B cell (primary cell): Measurements from ENCODE around the gene SNX19. TPM values are rescaled to one million over a fixed set of nuclear protein-coding genes. Genes with fewer than 3 reads are reported as not detected.

Source experiments
- ATAC-seq: fragments of 200-7000 bp; cut with Tn5 transposase; one replicate; pipeline ENCODE4 v1.10.0; 2021; ENCODE audit warnings: low read depth, mild to moderate bottlenecking, moderate number of reproducible peaks, moderate library complexity
- CTCF ChIA-PET: fragments of 350-600 bp; sonication (Branson Sonifier 250); formaldehyde crosslinking; loops from one replicate; lab custom pipeline; 2021; ENCODE audit warnings: antibody characterized with exemption, inconsistent platforms; lab: Charles Lee
- POLR2A ChIA-PET: fragments of 350-600 bp; sonication (Branson Sonifier 250); formaldehyde crosslinking; loops from one replicate; lab custom pipeline; 2021; ENCODE audit warnings: antibody characterized with exemption; lab: Charles Lee
- DNase-seq: peaks from one replicate; pipeline ENCODE4 v3.0.0; 2013
- H2AFZ ChIP-seq: 2 replicates; pipeline ENCODE4 v1.6.1; 2012; ENCODE audit warnings: mild to moderate bottlenecking, low read depth, low read length; ENCODE audit not compliant: insufficient read depth, poor library complexity, severe bottlenecking
- H3K27ac ChIP-seq, 2 donors: 1 replicate in 1 of 2; 2 replicates in 1 of 2; pipeline ENCODE4 v1.5.1; 2012 to 2013; ENCODE audit warnings: low read length in 2 of 2, mild to moderate bottlenecking in 2 of 2, moderate library complexity in 1 of 2
- H3K27me3 ChIP-seq, 4 experiments: fragments of 200-600 bp in 1 of 4; sonication (generic) in 1 of 4; replicated peaks in 1 of 4; 1 replicate in 2 of 4; 2 replicates in 2 of 4; pipeline versions ENCODE4 v1.6.1 to v1.7.0; 2013 to 2016; ENCODE audit warnings: low read length in 3 of 4, mild to moderate bottlenecking in 2 of 4, mixed read lengths in 1 of 4, moderate library complexity in 1 of 4; ENCODE audit not compliant: insufficient read depth in 4 of 4, control insufficient read depth in 3 of 4; ENCODE audit errors: control extremely low read depth in 1 of 4
- H3K36me3 ChIP-seq, 2 experiments: replicated peaks in 1 of 2; 1 replicate in 1 of 2; 2 replicates in 1 of 2; pipeline versions ENCODE4 v1.6.1 to v1.7.1; 2013; ENCODE audit warnings: low read length in 1 of 2; ENCODE audit not compliant: insufficient read depth in 2 of 2, control insufficient read depth in 1 of 2; ENCODE audit errors: control extremely low read depth in 1 of 2, extremely low read depth in 1 of 2
- H3K4me1 ChIP-seq, 2 donors: fragments of 200-600 bp in 1 of 2; sonication (generic) in 1 of 2; 1 replicate in 1 of 2; 2 replicates in 1 of 2; pipeline versions ENCODE4 v1.5.1 to v1.6.1; 2013 to 2017; ENCODE audit warnings: low read length in 2 of 2; ENCODE audit not compliant: control insufficient read depth in 2 of 2, insufficient read depth in 2 of 2
- H3K4me2 ChIP-seq: replicated peaks from 2 replicates; pipeline ENCODE3; 2012; ENCODE audit warnings: mild to moderate bottlenecking, low read depth, low read length; ENCODE audit not compliant: poor library complexity, severe bottlenecking
- H3K4me3 ChIP-seq, 5 experiments: fragments of 200-600 bp in 1 of 5; sonication (generic) in 1 of 5; 1 replicate in 3 of 5; 2 replicates in 2 of 5; pipeline versions ENCODE4 v1.5.1 to v1.7.0; 2011 to 2016; ENCODE audit warnings: low read length in 4 of 5, mild to moderate bottlenecking in 4 of 5, low read depth in 2 of 5, control low read depth in 1 of 5, moderate library complexity in 1 of 5; ENCODE audit not compliant: insufficient read depth in 1 of 5; ENCODE audit errors: control extremely low read depth in 1 of 5, extremely low read depth in 1 of 5
- H3K79me2 ChIP-seq: fragments of 200-600 bp; sonication (generic); one replicate; pipeline ENCODE4 v1.6.0; 2016; ENCODE audit warnings: low read length; ENCODE audit not compliant: control insufficient read depth, insufficient read depth
- H3K9ac ChIP-seq: fragments of 200-600 bp; sonication (generic); 2 replicates; pipeline ENCODE4 v1.6.1; 2017; ENCODE audit warnings: mild to moderate bottlenecking, low read length, moderate library complexity
- H3K9me3 ChIP-seq, 3 donors: one replicate each; pipeline versions ENCODE4 v1.6.1 to v1.7.1; 2013; ENCODE audit warnings: low read length in 2 of 3; ENCODE audit not compliant: control insufficient read depth in 2 of 3, insufficient read depth in 1 of 3; ENCODE audit errors: control extremely low read depth in 1 of 3
- H4K20me1 ChIP-seq: 2 replicates; pipeline ENCODE4 v1.6.0; 2012; ENCODE audit warnings: mild to moderate bottlenecking, low read length; ENCODE audit not compliant: insufficient read depth, control insufficient read depth, poor library complexity, severe bottlenecking
- H3K27ac Mint-ChIP-seq: one replicate; pipeline ENCODE4 v1.8.0; 2021; ENCODE audit warnings: mixed read lengths
- H3K27me3 Mint-ChIP-seq: one replicate; pipeline ENCODE4 v1.8.0; 2021; ENCODE audit warnings: mixed read lengths
- H3K4me1 Mint-ChIP-seq: one replicate; pipeline ENCODE4 v1.8.0; 2021; ENCODE audit warnings: mixed read lengths
- H3K4me3 Mint-ChIP-seq: one replicate; pipeline ENCODE4 v1.8.0; 2021; ENCODE audit warnings: mixed read lengths
- H3K9me3 Mint-ChIP-seq: one replicate; pipeline ENCODE4 v1.8.0; 2022; ENCODE audit warnings: mixed read lengths; ENCODE audit not compliant: insufficient read depth
- CTCF ChIP-seq: fragments of 200-600 bp; IDR thresholded peaks from one replicate; pipeline ENCODE4 v1.8.0; 2022; ENCODE audit warnings: antibody characterized with exemption, mild to moderate bottlenecking
- EZH2 ChIP-seq: IDR thresholded peaks from 2 replicates; pipeline ENCODE4 v1.6.1; 2012; ENCODE audit warnings: borderline replicate concordance, low read depth, mild to moderate bottlenecking, moderate library complexity, low read length; ENCODE audit not compliant: insufficient read depth, poor library complexity, severe bottlenecking
- intact Hi-C: fragments of 100-400 bp; cut with micrococcal nuclease; formaldehyde crosslinking; loops from one replicate; pipeline ENCODE4 v1.10.0; 2022
- polyA plus RNA-seq: library from polyadenylated mRNA; depleted of rRNA; stranded (reverse); fragments of >200 nt; gene quantifications from 2 replicates; pipeline ENCODE4 v1.2.3, GENCODE V29; 2012
- total RNA-seq, 2 donors: library from RNA; stranded (reverse); fragments of 120-200 nt in 1 of 2; gene quantifications; 1 replicate in 1 of 2; 2 replicates in 1 of 2; pipeline versions ENCODE4 v1.2.3 to v1.2.4, GENCODE V29; 2013 to 2022

The SNX19 gene
- total and polyA plus RNA-seq, 2 donors (not counting 1 experiment from before 2014, with no cell fraction given), result 24.2 to 74.0 TPM

- H3K9me3 ChIP-seq, result peaks cover 0 to 9% (median 4%) of the 10 kb centered on the region in 3 donors
- H3K36me3 ChIP-seq, result no peaks in the 10 kb centered on the region
- intact Hi-C loops, result no loop called here
- H3K27ac ChIP-seq, result no peak overlapping the region
- Mint-ChIP-seq H3K27ac (no peak overlapping the region), H3K4me1 (no peaks in the 10 kb centered on the region), H3K27me3 (peaks cover 32% of the 10 kb centered on the region), H3K9me3 (peaks cover 9% of the 10 kb centered on the region), H3K4me3 (no peak overlapping the region)
- no peaks in the 10 kb centered on the region for H4K20me1 ChIP-seq
- no peak overlapping the region for H3K4me3 ChIP-seq
- no peak overlapping the region for H3K9ac ChIP-seq
- ChIA-PET CTCF (interaction anchor here (0.9 kb wide), 1 partner anchor 25 kb away, joined by 3 read pairs; no protein-coding TSS in a partner anchor), POLR2A (no interaction called here)
- no peak overlapping the region for H3K4me2 ChIP-seq
- H3K4me1 ChIP-seq, result no peaks in the 10 kb centered on the region
- ATAC-seq (no peak), DNase-seq (no peak)
- no peak overlapping the region for H2AFZ ChIP-seq
- TF ChIP-seq EZH2, result no peak
- no peak for TF ChIP-seq CTCF
- H3K27me3 ChIP-seq, result peaks cover 0 to 22% (median 7%) of the 10 kb centered on the region in 4 experiments
- no peaks in the 10 kb centered on the region for H3K79me2 ChIP-seq
Measured at GRCh38 chr11:130837194-130837593, 79.1 kb downstream of the SNX19 start.

- H3K4me2 ChIP-seq, result no peak overlapping the region
- H3K9me3 ChIP-seq, result peaks cover 0 to 9% (median 5%) of the 10 kb centered on the region in 3 donors
- peaks cover 15% of the 10 kb centered on the region for H3K27me3 Mint-ChIP-seq
- H3K4me3 Mint-ChIP-seq, result no peak overlapping the region
- H3K4me1 Mint-ChIP-seq, result no peaks in the 10 kb centered on the region
- no peak overlapping the region for H3K4me3 ChIP-seq
- no peak overlapping the region for H2AFZ ChIP-seq
- no peaks in the 10 kb centered on the region for H4K20me1 ChIP-seq
- ChIA-PET POLR2A (no interaction called here), CTCF (no interaction called here)
- H3K36me3 ChIP-seq, result no peaks in the 10 kb centered on the region
- DNase-seq (no peak), ATAC-seq (no peak)
- H3K27ac ChIP-seq, result no peak overlapping the region
- TF ChIP-seq CTCF (no peak), EZH2 (no peak)
- no peaks in the 10 kb centered on the region for H3K4me1 ChIP-seq
- no peak overlapping the region for H3K27ac Mint-ChIP-seq
- peaks cover 9% of the 10 kb centered on the region for H3K9me3 Mint-ChIP-seq
- no peak overlapping the region for H3K9ac ChIP-seq
- peaks cover 0 to 9% (median 4%) of the 10 kb centered on the region in 4 experiments for H3K27me3 ChIP-seq
- intact Hi-C loops, result no loop called here
- no peaks in the 10 kb centered on the region for H3K79me2 ChIP-seq
Measured at GRCh38 chr11:130834886-130835285, 81.4 kb downstream of the SNX19 start.
